K562 (cell line): ENCODE measurements around the gene BMP10. TPM values are rescaled to one million over a fixed set of nuclear protein-coding genes. Genes with fewer than 3 reads are reported as not detected.

Experiments used
- ATAC-seq: fragments of 200-7000 bp; cut with Tn5 transposase; 3 replicates; pipeline ENCODE4 v1.9.1; 2020; ENCODE audit warnings: moderate library complexity
- BruUV-seq: library from RNA; stranded (reverse); fragments of 400-500 nt; replicated peaks from 2 replicates; lab custom pipeline; 2021; lab: Mats Ljungman, UMichigan
- CTCF ChIA-PET: fragments of 300-600 bp; formaldehyde crosslinking; extraction: SDS; loops from one replicate; lab custom pipeline; 2021; ENCODE audit warnings: low intra/inter-chr PET ratio; lab: Yijun Ruan, JAX
- POLR2A ChIA-PET: fragments of 300-600, 350-650 bp; sonication (Branson Sonifier 250); formaldehyde crosslinking; extraction: SDS; loops from one replicate; lab custom pipeline; 2021; ENCODE audit warnings: antibody characterized with exemption, inconsistent platforms; lab: Yijun Ruan, JAX
- DNase-seq, 4 experiments: peaks; one replicate each; pipeline versions ENCODE4 v3.0.0 to v3.0.0-alpha.2; 2011 to 2018; ENCODE audit warnings: low spot score in 3 of 4, mixed read lengths in 3 of 4; ENCODE audit errors: extremely low read depth in 1 of 4
- FAIRE-seq: peaks from 2 replicates; lab custom pipeline; 2011; peaks lifted over from hg19 to GRCh38; lab: Jason Lieb, UNC
- H2AFZ ChIP-seq: 2 replicates; pipeline ENCODE4 v1.6.0; 2011; ENCODE audit warnings: low read depth, low read length, control low read depth, inconsistent platforms
- H3K27ac ChIP-seq: fragments of 200-600 bp; 3 replicates; pipeline ENCODE4 v1.8.0; 2011; ENCODE audit warnings: low read depth, mild to moderate bottlenecking, control low read depth, inconsistent platforms, low read length, moderate library complexity, mixed read lengths; ENCODE audit errors: extremely low read depth
- H3K27me3 ChIP-seq, 2 experiments: fragments of 300-600 bp in 1 of 2; 2 replicates in 1 of 2; 3 replicates in 1 of 2; pipeline versions ENCODE4 v1.6.0 to v1.8.0; 2011; ENCODE audit warnings: inconsistent platforms in 2 of 2, low read length in 2 of 2, mild to moderate bottlenecking in 1 of 2, mixed read lengths in 1 of 2, moderate library complexity in 1 of 2; ENCODE audit not compliant: control insufficient read depth in 2 of 2, insufficient read depth in 2 of 2
- H3K36me3 ChIP-seq: fragments of 300-600 bp; 3 replicates; pipeline ENCODE4 v1.8.0; 2011; ENCODE audit warnings: mild to moderate bottlenecking, low read length, inconsistent platforms; ENCODE audit not compliant: control insufficient read depth, insufficient read depth
- H3K4me1 ChIP-seq, 2 experiments: fragments of 200-600 bp in 1 of 2; replicated peaks in 1 of 2; 2 replicates in 1 of 2; 3 replicates in 1 of 2; pipeline versions ENCODE4 v1.5.1 to v1.8.0; 2011; ENCODE audit warnings: inconsistent platforms in 2 of 2, low read length in 2 of 2, mild to moderate bottlenecking in 1 of 2, mixed read lengths in 1 of 2, moderate library complexity in 1 of 2; ENCODE audit not compliant: control insufficient read depth in 2 of 2, insufficient read depth in 2 of 2
- H3K4me2 ChIP-seq: 2 replicates; pipeline ENCODE4 v1.6.1; 2011; ENCODE audit warnings: low read length, control low read depth, inconsistent platforms, mixed read lengths; ENCODE audit not compliant: insufficient read depth
- H3K4me3 ChIP-seq: fragments of 200-600 bp; sonication (generic), shearing (Covaris generic); 2 replicates; pipeline ENCODE4 v1.5.1; 2016; ENCODE audit warnings: control low read depth, inconsistent platforms
- H3K79me2 ChIP-seq: fragments of 200-600 bp; 3 replicates; pipeline ENCODE4 v1.8.0; 2011; ENCODE audit warnings: low read length, inconsistent platforms; ENCODE audit not compliant: control insufficient read depth, insufficient read depth
- H3K9ac ChIP-seq, 2 experiments: 2 replicates each; pipeline versions ENCODE4 v1.6.0 to v1.6.1; 2011; ENCODE audit warnings: low read depth in 2 of 2, low read length in 2 of 2, control low read depth in 1 of 2, inconsistent platforms in 1 of 2, mild to moderate bottlenecking in 1 of 2, mixed read lengths in 1 of 2; ENCODE audit not compliant: insufficient read depth in 1 of 2
- H3K9me1 ChIP-seq: one replicate; pipeline ENCODE4 v1.6.0; 2011; ENCODE audit warnings: inconsistent platforms, mild to moderate bottlenecking, low read length, moderate library complexity; ENCODE audit not compliant: control insufficient read depth, insufficient read depth
- H3K9me3 ChIP-seq: replicated peaks from 2 replicates; pipeline ENCODE4 v1.5.1; 2011; ENCODE audit warnings: low read depth, low read length, inconsistent platforms; ENCODE audit not compliant: control insufficient read depth, insufficient read depth
- H4K20me1 ChIP-seq: replicated peaks from 2 replicates; pipeline ENCODE4 v1.6.1; 2011; ENCODE audit warnings: low read length, inconsistent platforms, mixed read lengths; ENCODE audit not compliant: control insufficient read depth, insufficient read depth
- ARID4B ChIP-seq: sonication (generic); formaldehyde crosslinking; IDR thresholded peaks from 2 replicates; pipeline ENCODE4 v1.8.0; 2022; ENCODE audit warnings: mild to moderate bottlenecking, missing genetic modification reagents
- ATF1 ChIP-seq, 2 experiments: fragments of 450-650 bp in 1 of 2; IDR thresholded peaks; 2 replicates each; pipeline ENCODE4 v1.6.1; 2016; ENCODE audit warnings: missing compliant biosample characterization in 1 of 2, missing genetic modification characterization in 1 of 2
- ATF7 ChIP-seq: fragments of 450-650 bp; IDR thresholded peaks from 2 replicates; pipeline ENCODE4 v1.7.1; 2014; ENCODE audit warnings: mild to moderate bottlenecking, moderate library complexity
- CBX1 ChIP-seq: sonication (generic); IDR thresholded peaks from 2 replicates; pipeline ENCODE4 v1.6.1; 2016; ENCODE audit warnings: antibody characterized with exemption, low read depth, mild to moderate bottlenecking
- KLF1 ChIP-seq: fragments of 450-650 bp; IDR thresholded peaks from 2 replicates; pipeline ENCODE4 v1.6.1; 2016; ENCODE audit warnings: missing genetic modification characterization, missing compliant biosample characterization
- LEF1 ChIP-seq: fragments of 450-650 bp; IDR thresholded peaks from 2 replicates; pipeline ENCODE4 v1.6.1; 2016; ENCODE audit warnings: mild to moderate bottlenecking
- RCOR1 ChIP-seq, 2 experiments: IDR thresholded peaks; 2 replicates each; pipeline ENCODE4 v1.6.1; 2012; ENCODE audit warnings: low read depth in 2 of 2, low read length in 2 of 2, borderline replicate concordance in 1 of 2, improper control_type of control experiment in 1 of 2
- RFX1 ChIP-seq: fragments of 450-650 bp; IDR thresholded peaks from 2 replicates; pipeline ENCODE4 v1.6.1; 2016; ENCODE audit warnings: mild to moderate bottlenecking, moderate library complexity
- SRF ChIP-seq, 2 experiments: fragments of 250-450, 450-650 bp in 1 of 2; sonication (Bioruptor Pico) in 1 of 2; sonication (generic) in 1 of 2; formaldehyde crosslinking; IDR thresholded peaks; 2 replicates each; pipeline versions ENCODE4 v1.5.0 to v1.5.1; 2020 to 2022; ENCODE audit warnings: mild to moderate bottlenecking in 1 of 2, missing genetic modification reagents in 1 of 2
- TEAD4 ChIP-seq, 2 experiments: sonication (generic) in 1 of 2; formaldehyde crosslinking in 1 of 2; IDR thresholded peaks; 2 replicates each; pipeline versions ENCODE4 v1.6.1 to v1.8.0; 2012 to 2022; ENCODE audit warnings: borderline replicate concordance in 1 of 2, inconsistent platforms in 1 of 2, low read length in 1 of 2, mild to moderate bottlenecking in 1 of 2, missing genetic modification reagents in 1 of 2
- ZNF766 ChIP-seq: fragments of 200-800 bp; sonication (Bioruptor generic); conservative IDR thresholded peaks from 2 replicates; pipeline ENCODE4 v1.6.1; 2016; ENCODE audit warnings: missing genetic modification characterization, missing compliant biosample characterization
- WGBS: fragments of 100-300 bp; shearing (Covaris generic); methylation state at CpG from one replicate; pipeline ENCODE4 v1.1.6; 2016; ENCODE audit warnings: low coverage, mixed read lengths; ENCODE audit not compliant: insufficient coverage; ENCODE audit errors: missing lambda C conversion rate; 5-methylcytosine and 5-hydroxymethylcytosine counted together
- in situ Hi-C: fragments of 300-500 bp; cut with MboI; formaldehyde crosslinking; loops from 4 replicates; pipeline ENCODE4 v1.15.0; 2018; ENCODE audit warnings: inconsistent platforms, mixed read lengths
- intact Hi-C: fragments of 100-400 bp; cut with micrococcal nuclease; formaldehyde crosslinking; loops from 2 replicates; pipeline ENCODE4 v1.14.2; 2022
- polyA plus RNA-seq, 8 experiments: library from polyadenylated mRNA; depleted of rRNA in 4 of 8; stranded (reverse) in 5 of 8; unstranded in 3 of 8; fragments of >200 nt; fragmentation: Nextera tagmentation in 2 of 8; fragmentation: Illumina TruSeq in 1 of 8; extraction: Ambion mirVana in 2 of 8; extraction: Trizol in 1 of 8; gene quantifications; 2 replicates each; pipeline versions ENCODE4 v1.2.1 to v1.2.3, GENCODE V29; 2011 to 2014; ENCODE audit warnings: inconsistent platforms in 1 of 8, missing spikeins in 1 of 8
- total RNA-seq, 7 experiments: library from RNA; depleted of rRNA in 6 of 7; stranded (reverse); fragments of >200 nt in 6 of 7; fragmentation: Illumina TruSeq in 2 of 7; extraction: Trizol in 2 of 7; gene quantifications; 2 replicates each; pipeline versions ENCODE4 v1.2.1 to v1.2.3, GENCODE V29; 2011 to 2021; ENCODE audit warnings: low replicate concordance in 1 of 7

BMP10 gene
- total and polyA plus RNA-seq, 9 of the 15 experiments (the other 6 are each of a cell fraction or from before 2014, with no cell fraction given), result 0.11 to 0.91 (median 0.43) TPM

GRCh38 chr2:68879296-68879695 lies 8.1 kb upstream of the BMP10 start:
- H3K27me3 ChIP-seq, result no peaks in the 10 kb centered on the region
- peak; percentile 58 for FAIRE-seq
- no TSS peak for BruUV-seq
- no peaks in the 10 kb centered on the region for H3K79me2 ChIP-seq
- no peak overlapping the region for H3K4me3 ChIP-seq
- intact Hi-C loops, result no loop called here
- ChIA-PET CTCF (no interaction called here), POLR2A (interaction anchor here (0.6 to 1.4 kb wide), 3 partner anchors 11 to 48 kb away, joined by 3 to 4 read pairs (median 3); no protein-coding TSS in a partner anchor)
- no peaks in the 10 kb centered on the region for H4K20me1 ChIP-seq
- no peak overlapping the region for H3K27ac ChIP-seq
- peaks cover 0 to 27% of the 10 kb centered on the region in 2 experiments; a peak in 3 of 5 replicates for H3K4me1 ChIP-seq
- DNase-seq, result no peak
- in situ Hi-C loops, result no loop called here
- H3K4me2 ChIP-seq, result no peak overlapping the region
- no peak overlapping the region for H2AFZ ChIP-seq
- H3K9ac ChIP-seq, result no peak overlapping the region
- no peak for ATAC-seq
- TF ChIP-seq KLF1, result no peak
- TF ChIP-seq RCOR1 (IDR thresholded peaks at IDR 0.05; ENCODE audit: borderline replicate concordance in 1 of 2, low read depth in 2 of 2, low read length in 2 of 2), result 0 out of 4 replicates have a peak, but pooled peaks of 1 of the 2 experiments have one; percentile 12
- TF ChIP-seq TEAD4 (IDR thresholded peaks at IDR 0.05; ENCODE audit: low read length), result peak; percentile 6; the same call in 1 of the 2 replicates
- TF ChIP-seq TEAD4 (CRISPR knock-in tag; IDR thresholded peaks at IDR 0.05; ENCODE audit: borderline replicate concordance), result no peak
- 28% methylated on average over 3 of the region's 3 CpGs for WGBS
- H3K36me3 ChIP-seq, result no peaks in the 10 kb centered on the region
- no peaks in the 10 kb centered on the region for H3K9me1 ChIP-seq
- no peaks in the 10 kb centered on the region for H3K9me3 ChIP-seq

GRCh38 chr2:68878753-68879152 lies 7.6 kb upstream of the BMP10 start:
- no TSS peak for BruUV-seq
- Histone ChIP-seq H3K27ac (no peak overlapping the region), H3K4me1 (peaks cover 0 to 27% of the 10 kb centered on the region in 2 experiments; a peak in 3 of 5 replicates), H3K4me3 (no peak overlapping the region), H3K9ac (no peak overlapping the region), H3K79me2 (no peaks in the 10 kb centered on the region), H3K27me3 (no peaks in the 10 kb centered on the region), H3K9me3 (no peaks in the 10 kb centered on the region), H3K4me2 (0 out of 2 replicates have a peak overlapping the region, but pooled peaks have one; percentile 22), H3K9me1 (no peaks in the 10 kb centered on the region), H2AFZ (no peak overlapping the region), H4K20me1 (no peaks in the 10 kb centered on the region), H3K36me3 (no peaks in the 10 kb centered on the region)
- DNase-seq (no peak), FAIRE-seq (no peak), ATAC-seq (no peak)
- POLR2A ChIA-PET, result no interaction called here
- in situ Hi-C loops, result no loop called here
- CTCF ChIA-PET, result no interaction called here
- WGBS, result 43% methylated on average over 2 of the region's 2 CpGs
- intact Hi-C loops, result no loop called here
- TF ChIP-seq SRF (CRISPR knock-in tag; IDR thresholded peaks at IDR 0.05) (no peak), ARID4B (CRISPR knock-in tag) (no peak), RFX1 (no peak), CBX1 (no peak), LEF1 (no peak), ATF1 (CRISPR knock-in tag; IDR thresholded peaks at IDR 0.05) (no peak), ATF1 (tag; IDR thresholded peaks at IDR 0.05) (0 out of 2 replicates have a peak, but pooled peaks have one; percentile 8), ZNF766 (CRISPR knock-in tag) (0 out of 2 replicates have a peak, but pooled peaks have one; percentile 13), ATF7 (peak; percentile 72; the same call in 1 of the 2 replicates)
